ENCODE measurements around the gene RIN3. TPM values are rescaled to one million over a fixed set of nuclear protein-coding genes. Genes with fewer than 3 reads are reported as not detected.
A peak's percentile ranks its signal among the peaks of the same experiment; 100 is the strongest.

RIN3 gene
- total and polyA plus RNA-seq, 10 of the 15 experiments (the other 5 are each of a cell fraction or from before 2014, with no cell fraction given) = 0.91 to 23.3 (median 6.3) TPM

GRCh38 chr14:92729634-92730358 lies 216.2 kb downstream of the RIN3 start (continued):
- peak; percentile 74 for TF ChIP-seq RELB (IDR thresholded peaks at IDR 0.05; ENCODE audit: low read depth)

GRCh38 chr14:92731622-92732115 lies 218.1 kb downstream of the RIN3 start:
- no peak for DNase-seq (ENCODE audit: low read depth, low spot score)
- Histone ChIP-seq H3K4me1 (ENCODE audit: control insufficient read depth, insufficient read depth, low read length) (peaks cover 17% of the 10 kb centered on the region), H3K27me3 (replicated peaks in 1 of 2; ENCODE audit: control insufficient read depth in 2 of 2, insufficient read depth in 2 of 2, low read length in 1 of 2) (no peaks in the 10 kb centered on the region), H4K20me1 (ENCODE audit: control insufficient read depth, insufficient read depth) (no peaks in the 10 kb centered on the region), H3K9me3 (replicated peaks; ENCODE audit: control insufficient read depth, insufficient read depth, low read length) (peaks cover 6% of the 10 kb centered on the region; the same call in 2 of the 3 replicates), H3K79me2 (ENCODE audit: control insufficient read depth, insufficient read depth, low read length) (no peaks in the 10 kb centered on the region; the same call in 1 of the 2 replicates), H2AFZ (ENCODE audit: control insufficient read depth, low read depth, low read length) (no peak overlapping the region), H3K4me2 (ENCODE audit: control insufficient read depth, insufficient read depth) (no peak overlapping the region), H3K9ac (ENCODE audit: control insufficient read depth, insufficient read depth, low read length) (no peak overlapping the region), H3K36me3 (ENCODE audit: control insufficient read depth in 2 of 2, insufficient read depth in 2 of 2, low read length in 1 of 2) (peaks cover 1 to 3% of the 10 kb centered on the region in 2 experiments; a peak in 3 of 4 replicates), H3K4me3 (no peak overlapping the region), H3K27ac (ENCODE audit: control insufficient read depth, insufficient read depth) (no peak overlapping the region)
- in situ Hi-C loops (cut with MboI) (no loop called here), intact Hi-C loops (cut with micrococcal nuclease; ENCODE audit: unreplicated experiment) (loop anchor here (2.0 kb wide), 1 partner anchor 37 kb away; no protein-coding TSS in a partner anchor)
- no TSS peak for BruUV-seq (replicated peaks)
- ChIA-PET RAD21 (ENCODE audit: unreplicated experiment) (interaction anchor here (2.0 kb wide), 1 partner anchor 28 kb away, joined by 6 read pairs; no protein-coding TSS in a partner anchor), SMC1A (ENCODE audit: uncharacterized antibody, unreplicated experiment) (interaction anchor here (0.7 to 1.3 kb wide), 3 partner anchors 20 to 80 kb away, joined by 3 to 4 read pairs (median 3); no protein-coding TSS in a partner anchor), CTCF (interaction anchor here (0.6 kb wide), 1 partner anchor 1135 kb away, joined by 3 read pairs; no protein-coding TSS in a partner anchor), POLR2A (no interaction called here)
- 98% methylated on average over 3 of the region's 3 CpGs for WGBS (ENCODE audit: insufficient coverage, insufficient replicate concordance, low lambda C conversion rate, missing lambda C conversion rate)
- FAIRE-seq = no peak
- ATAC-seq = no peak
- TF ChIP-seq TCF7 (IDR thresholded peaks at IDR 0.05; ENCODE audit: borderline replicate concordance) (no peak), RBBP5 (conservative IDR thresholded peaks at IDR 0.05) (no peak), STAT3 (IDR thresholded peaks at IDR 0.05; ENCODE audit: low read depth, low read length) (no peak), IRF5 (IDR thresholded peaks at IDR 0.05; ENCODE audit: borderline replicate concordance) (no peak), TAF1 (IDR thresholded peaks at IDR 0.05; ENCODE audit: borderline replicate concordance, low read depth, low read length) (no peak), ZNF207 (IDR thresholded peaks at IDR 0.05; ENCODE audit: borderline replicate concordance) (no peak), SIN3A (IDR thresholded peaks at IDR 0.05; ENCODE audit: low read depth, low read length) (no peak), E2F8 (IDR thresholded peaks at IDR 0.05; ENCODE audit: low read depth, partially characterized antibody) (no peak), RAD51 (IDR thresholded peaks at IDR 0.05) (no peak), CBX5 (IDR thresholded peaks at IDR 0.05; ENCODE audit: low read depth) (no peak)
